ENCODE data around the gene TECPR2.

- TF ChIP-seq CTCF (IDR thresholded peaks at IDR 0.05; ENCODE audit: insufficient read depth, low read length) = no peak
- no peak for TF ChIP-seq POLR2AphosphoS5 (IDR thresholded peaks at IDR 0.05; ENCODE audit: low read depth)
- TF ChIP-seq SPI1 (IDR thresholded peaks at IDR 0.05; ENCODE audit: borderline replicate concordance, low read depth) = no peak
- no peak for TF ChIP-seq REST (IDR thresholded peaks at IDR 0.05; ENCODE audit: insufficient replicate concordance, low read depth)
- TF ChIP-seq GABPA (IDR thresholded peaks at IDR 0.05; ENCODE audit: low read depth) = no peak
These were observed 141.7 kb downstream of the TECPR2 start for GRCh38 chr14:102504328-102504999.
